Parathyroid adenoma (tissue), 2 donors: ENCODE data around the gene PXDN.

Experiments used
- H2AFZ ChIP-seq: fragments of 300-600 bp; sonication (generic); one replicate; pipeline ENCODE4 v1.7.0; 2017; ENCODE audit warnings: antibody characterized with exemption, mild to moderate bottlenecking
- H3K27ac ChIP-seq: fragments of 300-600 bp; sonication (generic); one replicate; pipeline ENCODE4 v1.7.0; 2017
- H3K27me3 ChIP-seq: fragments of 300-600 bp; sonication (generic); one replicate; pipeline ENCODE4 v1.7.0; 2017; ENCODE audit warnings: low read length; ENCODE audit not compliant: control insufficient read depth, insufficient read depth
- H3K36me3 ChIP-seq: fragments of 300-600 bp; sonication (generic); one replicate; pipeline ENCODE4 v1.7.0; 2017; ENCODE audit warnings: low read length; ENCODE audit not compliant: control insufficient read depth, insufficient read depth
- H3K4me1 ChIP-seq: fragments of 300-600 bp; sonication (generic); one replicate; pipeline ENCODE4 v1.7.0; 2017; ENCODE audit warnings: control low read depth
- H3K4me2 ChIP-seq: fragments of 300-600 bp; sonication (generic); one replicate; pipeline ENCODE4 v1.7.0; 2017; ENCODE audit warnings: low read length
- H3K4me3 ChIP-seq: fragments of 300-600 bp; sonication (generic); one replicate; pipeline ENCODE4 v1.7.0; 2017; ENCODE audit warnings: low read depth, low read length
- H3K79me2 ChIP-seq: fragments of 300-600 bp; sonication (generic); one replicate; pipeline ENCODE4 v1.7.0; 2017; ENCODE audit warnings: control low read depth
- H3K9ac ChIP-seq: fragments of 300-600 bp; sonication (generic); one replicate; pipeline ENCODE4 v1.7.0; 2017; ENCODE audit warnings: mild to moderate bottlenecking
- H3K9me3 ChIP-seq: fragments of 300-600 bp; sonication (generic); one replicate; pipeline ENCODE4 v1.7.0; 2017; ENCODE audit warnings: low read length; ENCODE audit not compliant: control insufficient read depth
- TF ChIP-seq, protein P1 (sequence below): fragments of 300-600 bp; sonication (generic); IDR thresholded peaks from one replicate; pipeline ENCODE4 v1.7.0; 2017; ENCODE audit warnings: antibody characterized with exemption, mild to moderate bottlenecking
- donor health status: primary hyperparathyroidism.

PXDN gene

DNA sequence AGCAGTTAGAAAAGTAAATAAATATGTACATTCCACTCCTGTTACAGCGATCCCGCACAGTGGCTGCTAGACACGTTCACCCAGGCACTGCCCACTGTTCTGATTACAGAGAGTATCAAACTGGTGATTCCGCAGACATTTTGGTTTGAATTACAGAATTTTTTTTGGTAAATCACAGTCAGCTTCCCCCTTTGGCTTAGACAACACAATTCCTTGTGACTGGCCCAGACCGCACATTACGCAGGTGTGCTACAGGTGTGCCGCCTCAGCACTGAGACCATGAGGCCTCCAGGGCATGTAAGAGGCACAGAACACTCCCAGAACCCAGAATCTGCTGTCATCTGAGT is 112.3 kb downstream of the PXDN start:
- Histone ChIP-seq H3K4me2 (no peak overlapping the region), H3K9me3 (no peaks in the 10 kb centered on the region), H3K36me3 (no peaks in the 10 kb centered on the region), H3K4me3 (no peak overlapping the region), H3K27ac (no peak overlapping the region), H2AFZ (no peak overlapping the region), H3K4me1 (no peaks in the 10 kb centered on the region), H3K27me3 (no peaks in the 10 kb centered on the region), H3K9ac (no peak overlapping the region), H3K79me2 (no peaks in the 10 kb centered on the region)
- TF ChIP-seq, protein P1, sequence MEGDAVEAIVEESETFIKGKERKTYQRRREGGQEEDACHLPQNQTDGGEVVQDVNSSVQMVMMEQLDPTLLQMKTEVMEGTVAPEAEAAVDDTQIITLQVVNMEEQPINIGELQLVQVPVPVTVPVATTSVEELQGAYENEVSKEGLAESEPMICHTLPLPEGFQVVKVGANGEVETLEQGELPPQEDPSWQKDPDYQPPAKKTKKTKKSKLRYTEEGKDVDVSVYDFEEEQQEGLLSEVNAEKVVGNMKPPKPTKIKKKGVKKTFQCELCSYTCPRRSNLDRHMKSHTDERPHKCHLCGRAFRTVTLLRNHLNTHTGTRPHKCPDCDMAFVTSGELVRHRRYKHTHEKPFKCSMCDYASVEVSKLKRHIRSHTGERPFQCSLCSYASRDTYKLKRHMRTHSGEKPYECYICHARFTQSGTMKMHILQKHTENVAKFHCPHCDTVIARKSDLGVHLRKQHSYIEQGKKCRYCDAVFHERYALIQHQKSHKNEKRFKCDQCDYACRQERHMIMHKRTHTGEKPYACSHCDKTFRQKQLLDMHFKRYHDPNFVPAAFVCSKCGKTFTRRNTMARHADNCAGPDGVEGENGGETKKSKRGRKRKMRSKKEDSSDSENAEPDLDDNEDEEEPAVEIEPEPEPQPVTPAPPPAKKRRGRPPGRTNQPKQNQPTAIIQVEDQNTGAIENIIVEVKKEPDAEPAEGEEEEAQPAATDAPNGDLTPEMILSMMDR = no peak

DNA sequence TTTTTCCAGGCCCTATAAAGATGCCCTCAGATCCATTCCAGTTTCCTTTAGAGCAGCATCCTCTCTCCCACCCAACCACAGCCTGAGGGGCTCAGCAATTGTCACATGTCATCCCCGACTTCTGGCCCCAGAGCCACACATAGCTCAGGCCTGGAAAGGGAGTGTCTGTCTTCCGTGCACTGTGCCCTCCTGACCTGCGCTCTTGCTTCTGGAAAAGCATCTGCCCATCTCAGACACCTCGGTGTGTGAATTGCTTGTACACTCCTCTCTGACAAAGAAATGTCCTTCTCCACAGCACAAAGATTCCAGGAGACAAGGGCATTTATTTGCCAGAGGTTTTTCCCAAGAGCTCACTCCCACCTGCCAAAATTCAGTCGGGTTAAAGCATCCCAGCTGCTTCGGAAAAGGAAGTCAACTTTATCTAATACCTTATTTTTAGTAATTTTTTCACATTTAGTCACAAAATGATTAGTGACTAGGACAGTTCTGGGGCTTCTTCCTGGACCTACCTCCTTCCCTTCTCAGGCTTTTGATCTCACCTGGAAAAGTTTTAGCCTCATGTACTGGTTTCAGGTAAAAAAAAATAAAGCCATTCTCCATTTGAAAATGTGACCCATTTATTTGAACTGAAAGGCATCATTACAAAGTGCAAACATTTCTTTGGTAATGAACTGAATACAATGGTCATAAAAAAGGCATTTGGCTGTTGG is 112.9 kb downstream of the PXDN start:
- Histone ChIP-seq H3K9me3 (no peaks in the 10 kb centered on the region), H3K4me1 (no peaks in the 10 kb centered on the region), H2AFZ (no peak overlapping the region), H3K79me2 (no peaks in the 10 kb centered on the region), H3K36me3 (no peaks in the 10 kb centered on the region), H3K27ac (no peak overlapping the region), H3K9ac (no peak overlapping the region), H3K27me3 (no peaks in the 10 kb centered on the region), H3K4me2 (no peak overlapping the region), H3K4me3 (no peak overlapping the region)
- TF ChIP-seq, protein P1 = no peak

DNA sequence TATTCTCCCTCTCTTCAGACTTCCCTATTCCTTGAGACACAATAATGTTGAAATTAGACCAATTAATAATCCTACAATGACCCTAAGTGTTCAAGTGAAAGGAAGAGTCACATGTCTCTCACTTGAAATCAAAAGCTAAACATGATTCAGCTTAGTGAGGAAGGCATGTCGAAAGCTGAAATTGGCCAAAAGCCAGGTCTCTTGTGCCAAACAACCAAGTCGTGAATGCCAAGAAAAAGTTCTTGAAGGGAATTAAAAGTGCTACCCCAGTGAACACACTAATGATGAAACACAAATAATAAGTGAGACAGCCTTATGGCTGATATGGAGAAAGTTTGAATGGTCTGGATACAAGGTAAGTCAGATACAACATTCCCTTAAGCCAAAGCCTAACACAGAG is 115.4 kb downstream of the PXDN start:
- H3K4me2 ChIP-seq = no peak overlapping the region
- no peaks in the 10 kb centered on the region for H3K9me3 ChIP-seq
- no peak overlapping the region for H3K27ac ChIP-seq
- H3K9ac ChIP-seq = no peak overlapping the region
- H3K4me1 ChIP-seq = no peaks in the 10 kb centered on the region
- no peaks in the 10 kb centered on the region for H3K27me3 ChIP-seq
- no peaks in the 10 kb centered on the region for H3K79me2 ChIP-seq
- TF ChIP-seq, protein P1 = no peak
- H2AFZ ChIP-seq = no peak overlapping the region
- no peaks in the 10 kb centered on the region for H3K36me3 ChIP-seq
- H3K4me3 ChIP-seq = no peak overlapping the region

DNA sequence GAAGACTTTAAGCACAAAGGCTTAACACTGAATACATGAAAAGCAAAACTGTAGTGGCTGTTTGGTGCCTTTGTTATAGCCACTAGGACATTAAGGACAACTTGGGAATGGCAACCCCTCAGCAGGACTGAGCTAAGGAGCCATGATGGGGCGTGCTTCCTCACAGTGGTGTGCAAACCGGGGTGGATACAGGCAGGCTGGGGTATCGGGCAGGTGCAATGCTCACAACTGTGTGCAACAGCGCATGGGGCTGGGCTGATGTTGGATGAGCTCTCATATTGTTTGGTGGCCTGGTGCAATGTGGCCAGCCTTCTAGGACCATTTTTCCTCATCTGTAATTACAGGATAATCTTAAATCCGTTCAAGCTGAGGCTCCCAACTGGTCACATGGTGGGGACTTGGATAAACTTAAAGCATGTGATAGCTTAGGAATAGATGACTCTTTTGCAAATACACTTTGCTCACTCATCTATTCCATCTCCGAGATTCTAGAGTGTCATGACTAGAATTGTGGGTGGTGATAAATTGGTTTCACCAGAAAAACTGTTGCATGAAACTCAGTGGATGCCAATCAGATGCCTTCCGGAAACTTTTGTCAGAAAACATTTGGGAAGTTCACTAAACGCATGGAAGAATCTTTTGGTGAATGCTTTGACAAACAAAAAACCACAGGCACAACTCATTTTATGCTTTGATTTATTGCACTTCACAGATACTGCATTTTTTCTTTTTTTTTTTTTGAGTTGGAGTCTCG is 116.5 kb downstream of the PXDN start:
- TF ChIP-seq, protein P1 = no peak
- no peaks in the 10 kb centered on the region for H3K4me1 ChIP-seq
- H3K27me3 ChIP-seq = no peaks in the 10 kb centered on the region
- H3K79me2 ChIP-seq = no peaks in the 10 kb centered on the region
- H3K4me3 ChIP-seq = no peak overlapping the region
- no peak overlapping the region for H3K9ac ChIP-seq
- no peaks in the 10 kb centered on the region for H3K9me3 ChIP-seq
- H3K36me3 ChIP-seq = no peaks in the 10 kb centered on the region
- no peak overlapping the region for H2AFZ ChIP-seq
- H3K4me2 ChIP-seq = no peak overlapping the region
- no peak overlapping the region for H3K27ac ChIP-seq

DNA sequence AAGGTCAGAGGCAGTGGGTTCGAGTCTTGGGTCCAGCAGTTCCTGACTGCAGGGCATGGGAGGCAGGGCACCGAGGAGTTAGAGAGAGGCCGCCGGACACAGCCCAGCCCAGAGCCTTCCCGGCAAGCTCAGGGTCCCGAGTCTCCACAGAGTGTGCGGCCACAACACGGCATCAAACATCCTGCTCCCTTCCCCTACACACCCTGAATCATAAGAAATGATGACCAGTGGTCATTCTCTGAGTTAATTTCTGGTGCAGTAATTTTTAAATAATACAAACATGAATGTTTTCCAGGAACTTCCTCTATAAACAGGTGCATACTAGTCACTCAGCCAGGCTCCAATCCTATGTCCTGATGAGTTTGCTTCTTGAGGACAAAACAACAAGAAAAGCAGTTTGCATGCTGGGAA is 118.0 kb downstream of the PXDN start:
- no peak overlapping the region for H2AFZ ChIP-seq
- no peak overlapping the region for H3K4me2 ChIP-seq
- H3K9ac ChIP-seq = no peak overlapping the region
- H3K27ac ChIP-seq = no peak overlapping the region
- no peaks in the 10 kb centered on the region for H3K9me3 ChIP-seq
- no peak overlapping the region for H3K4me3 ChIP-seq
- H3K36me3 ChIP-seq = no peaks in the 10 kb centered on the region
- TF ChIP-seq, protein P1 = no peak
- H3K27me3 ChIP-seq = no peaks in the 10 kb centered on the region
- H3K79me2 ChIP-seq = no peaks in the 10 kb centered on the region
- no peaks in the 10 kb centered on the region for H3K4me1 ChIP-seq
